ENCODE measurements around the gene OSR1.
"Not testable (repeated sequence)": the region's sequence is repeated elsewhere in the genome, so short reads cannot be mapped to it uniquely, and the experiment has no call there.

OSR1 gene

DNA sequence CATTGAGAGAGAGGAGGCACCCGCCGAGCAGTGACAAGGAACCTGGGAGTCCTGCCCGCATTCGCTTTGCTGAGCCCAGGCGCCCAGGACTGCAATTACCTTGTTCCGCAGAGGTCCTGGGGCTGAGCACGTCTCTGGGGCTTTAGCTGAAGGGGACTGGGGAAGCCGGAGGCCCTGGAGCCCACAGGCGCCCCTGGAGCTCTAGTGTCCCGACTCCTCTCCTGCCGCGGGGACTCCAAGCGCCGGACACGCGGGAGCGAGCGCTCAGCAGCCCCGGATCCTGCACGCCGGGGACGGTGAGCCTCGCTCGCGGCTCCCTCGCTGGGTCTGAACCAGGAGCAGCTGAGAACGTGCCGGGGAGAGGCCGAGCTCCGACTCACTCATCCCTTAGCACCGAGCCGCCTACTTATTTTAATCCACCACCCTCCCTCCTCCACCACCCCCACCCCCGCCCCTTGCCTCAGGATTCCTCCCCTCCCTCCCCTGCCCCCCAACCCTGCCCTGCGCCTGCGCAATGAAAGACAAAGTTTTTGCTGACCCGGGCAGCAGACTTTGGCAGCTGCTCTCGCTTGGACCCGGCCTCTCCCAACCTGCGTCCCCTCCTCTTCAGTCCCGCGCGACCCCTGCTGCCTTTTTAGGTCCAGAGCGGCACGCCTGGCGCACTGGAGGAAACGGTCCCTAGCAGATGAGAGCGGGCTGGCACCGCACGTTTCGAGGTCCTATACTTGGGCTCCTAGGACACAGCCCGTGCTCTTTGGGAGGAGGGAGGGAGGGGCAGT is at the start of gene OSR1:
TSS of gene OSR1 (minus strand) at position 382 of the 779 bp plus-strand sequence. CDS start 4,818 bp downstream, outside the sequence.
- DNase-seq, result no peak

DNA sequence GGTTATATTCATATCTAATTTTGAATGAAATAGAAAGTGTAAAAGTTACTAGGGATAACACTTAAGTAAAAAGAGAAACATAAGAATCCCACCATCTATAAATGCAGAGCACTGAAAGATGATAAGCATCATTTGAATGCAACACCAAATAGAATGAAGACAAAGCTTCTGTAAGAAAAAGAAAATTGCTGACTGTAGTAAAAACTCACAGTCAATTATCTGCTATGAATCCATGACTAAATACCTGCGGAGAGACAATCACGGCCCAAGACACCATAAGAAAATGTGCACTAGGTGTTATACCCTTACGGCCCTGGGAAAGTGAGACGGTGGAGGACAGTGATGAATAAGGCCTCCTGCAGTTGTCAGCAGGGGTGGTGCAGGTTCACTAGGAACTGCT is 45.4 kb upstream of the OSR1 start:
- DNase-seq, result no peak

DNA sequence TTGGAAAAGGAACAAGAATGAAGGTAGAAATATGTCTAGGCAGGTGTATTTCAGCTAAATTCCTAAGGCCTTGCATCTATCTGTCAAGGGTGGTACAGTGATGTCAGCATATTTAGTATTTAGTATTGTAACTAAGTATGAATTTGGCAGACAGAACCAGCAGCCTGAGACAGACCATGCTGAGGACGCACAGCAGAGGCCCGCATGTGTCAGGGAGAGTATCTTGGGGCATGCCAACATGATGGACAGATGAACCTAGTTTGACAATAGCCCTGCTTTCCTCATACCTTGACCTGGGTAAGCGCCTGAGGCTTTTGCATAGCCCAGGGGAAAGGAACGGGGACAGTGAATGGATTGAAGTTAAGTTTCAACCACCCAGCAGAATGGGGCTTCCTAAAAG is 33.8 kb upstream of the OSR1 start:
- no peak for DNase-seq

GRCh38 chr2:19389469-19389868 is 31.0 kb upstream of the OSR1 start:
- DNase-seq, result not testable (repeated sequence)

GRCh38 chr2:19380532-19380931 is 22.1 kb upstream of the OSR1 start:
- DNase-seq, result no peak

DNA sequence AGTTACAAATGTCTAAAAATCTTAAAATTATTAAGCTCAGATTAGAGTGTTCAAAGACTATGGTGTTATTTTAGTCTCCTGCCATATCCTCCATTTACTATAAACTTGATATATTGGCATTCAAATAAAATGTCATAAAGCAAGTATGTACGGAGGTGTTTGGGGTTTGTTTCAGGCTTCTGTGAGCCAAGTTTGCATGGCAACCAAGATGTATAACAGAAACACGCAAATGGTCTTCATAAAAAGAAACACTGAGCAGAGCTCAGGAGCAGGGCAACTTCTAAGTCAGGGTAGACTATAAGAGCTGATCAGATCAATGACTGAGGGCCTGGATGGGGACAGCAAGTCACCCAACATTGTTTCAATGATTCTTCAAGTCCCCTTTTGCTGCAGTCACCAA is 20.5 kb upstream of the OSR1 start:
- no peak for DNase-seq

- DNase-seq, result no peak
Observed at GRCh38 chr2:19377717-19378116, 19.3 kb upstream of the OSR1 start.

GRCh38 chr2:19373352-19373751 is 14.9 kb upstream of the OSR1 start:
- no peak for DNase-seq

DNA sequence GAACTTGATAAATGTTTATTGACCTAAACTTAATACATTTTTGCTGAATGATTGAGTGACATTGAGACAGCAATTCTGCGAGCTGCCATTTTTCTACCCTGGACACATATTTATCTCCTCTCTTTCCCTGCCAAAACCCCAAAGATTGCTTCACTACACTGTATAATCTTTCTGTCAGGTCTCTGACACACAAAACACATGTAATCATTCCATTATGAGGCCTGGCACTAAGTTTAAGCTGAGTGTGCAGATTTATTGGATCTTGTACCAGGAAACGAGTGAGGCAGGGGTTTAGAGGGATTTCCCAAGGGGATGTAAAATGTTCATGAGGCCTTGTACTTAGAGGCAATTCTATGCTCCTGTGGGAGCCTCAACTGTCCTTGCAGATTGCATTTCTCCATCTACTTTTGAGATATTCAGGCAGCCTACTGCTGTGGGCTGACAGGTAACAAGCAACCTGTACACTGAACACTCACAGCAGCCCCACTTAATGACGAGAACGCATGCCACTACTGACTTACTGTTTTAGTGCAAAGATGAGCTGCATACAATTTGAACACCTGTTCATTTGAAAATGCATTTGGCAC is 13.7 kb upstream of the OSR1 start:
- no peak for DNase-seq

- DNase-seq, result no peak
Observed at GRCh38 chr2:19369341-19369955, 11.0 kb upstream of the OSR1 start.

GRCh38 chr2:19368760-19369159 is 10.3 kb upstream of the OSR1 start:
- no peak for DNase-seq

DNA sequence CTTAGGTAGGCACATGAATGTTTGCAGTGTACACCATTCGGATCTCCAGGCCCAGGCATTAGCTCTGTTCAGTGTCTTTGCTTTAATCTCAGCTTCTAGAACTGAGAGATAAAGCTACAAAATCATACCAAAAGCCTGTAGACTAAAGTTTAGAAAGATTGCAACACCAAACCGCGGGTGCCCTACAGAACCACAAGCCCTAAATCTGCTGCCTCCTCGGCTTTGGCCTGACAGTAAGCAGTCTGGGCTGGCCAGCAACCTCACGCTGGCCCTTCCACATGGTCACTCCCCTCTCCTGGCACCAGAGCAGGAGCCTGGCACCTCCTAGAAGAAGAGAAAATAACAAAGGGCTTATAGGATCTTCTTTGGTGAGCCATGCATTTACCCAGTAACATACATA is 8.9 kb upstream of the OSR1 start:
- no peak for DNase-seq

DNA sequence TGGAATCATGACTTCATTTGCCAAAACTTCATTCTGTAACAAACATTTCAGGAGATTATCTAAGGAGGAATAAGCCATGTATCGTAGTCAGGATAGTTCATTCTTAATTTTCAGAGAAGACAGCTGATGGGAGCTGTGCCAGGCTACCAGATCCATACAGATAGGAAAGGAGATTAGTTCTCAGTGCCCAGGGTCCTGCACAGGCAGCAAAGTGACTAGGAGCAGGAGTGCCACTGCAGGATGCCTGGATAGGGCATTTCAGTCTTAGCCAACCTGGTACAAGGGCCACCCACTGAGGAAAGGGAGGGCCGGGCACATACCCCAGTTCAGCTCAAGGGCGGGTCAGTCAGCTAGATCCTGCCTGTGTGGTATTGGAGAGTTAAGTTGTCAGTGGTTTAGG is 6.7 kb upstream of the OSR1 start:
- no peak for DNase-seq

DNA sequence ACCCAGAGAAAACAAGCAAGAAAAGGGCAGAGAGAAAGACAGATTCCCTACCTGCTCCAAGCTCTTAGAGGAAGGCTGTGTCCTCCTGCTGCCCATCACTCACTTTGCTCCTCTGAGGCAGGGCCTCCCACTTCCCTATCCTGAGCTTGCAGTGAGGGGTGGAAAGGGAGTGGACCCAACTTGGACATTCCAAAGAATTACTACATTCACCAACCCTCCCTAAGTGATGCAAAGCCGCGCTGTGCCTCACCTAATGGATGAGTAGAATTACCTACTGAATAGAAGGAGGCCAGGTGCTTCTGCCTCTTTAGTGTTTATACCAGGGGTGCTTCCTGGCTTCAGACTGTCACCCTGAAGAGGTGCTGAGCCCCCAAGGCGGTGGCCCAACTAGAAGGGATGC is 5.6 kb upstream of the OSR1 start:
- DNase-seq, result no peak

DNA sequence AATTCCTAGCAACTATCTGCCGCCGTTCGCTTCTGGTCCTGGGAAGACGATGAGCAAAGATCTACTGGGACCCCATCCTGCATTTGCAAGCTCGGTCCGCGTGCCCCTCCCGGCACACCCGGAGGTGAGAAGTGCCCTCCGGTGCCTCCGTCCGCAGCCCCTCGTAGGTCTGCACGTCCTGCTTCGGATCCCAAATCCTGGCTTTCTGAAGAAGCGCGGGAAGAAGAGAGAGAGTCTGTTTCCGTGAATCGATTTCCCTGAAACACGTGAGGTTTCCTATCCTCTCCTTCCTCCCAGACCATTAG is 5.0 kb upstream of the OSR1 start:
- DNase-seq, result no peak

DNA sequence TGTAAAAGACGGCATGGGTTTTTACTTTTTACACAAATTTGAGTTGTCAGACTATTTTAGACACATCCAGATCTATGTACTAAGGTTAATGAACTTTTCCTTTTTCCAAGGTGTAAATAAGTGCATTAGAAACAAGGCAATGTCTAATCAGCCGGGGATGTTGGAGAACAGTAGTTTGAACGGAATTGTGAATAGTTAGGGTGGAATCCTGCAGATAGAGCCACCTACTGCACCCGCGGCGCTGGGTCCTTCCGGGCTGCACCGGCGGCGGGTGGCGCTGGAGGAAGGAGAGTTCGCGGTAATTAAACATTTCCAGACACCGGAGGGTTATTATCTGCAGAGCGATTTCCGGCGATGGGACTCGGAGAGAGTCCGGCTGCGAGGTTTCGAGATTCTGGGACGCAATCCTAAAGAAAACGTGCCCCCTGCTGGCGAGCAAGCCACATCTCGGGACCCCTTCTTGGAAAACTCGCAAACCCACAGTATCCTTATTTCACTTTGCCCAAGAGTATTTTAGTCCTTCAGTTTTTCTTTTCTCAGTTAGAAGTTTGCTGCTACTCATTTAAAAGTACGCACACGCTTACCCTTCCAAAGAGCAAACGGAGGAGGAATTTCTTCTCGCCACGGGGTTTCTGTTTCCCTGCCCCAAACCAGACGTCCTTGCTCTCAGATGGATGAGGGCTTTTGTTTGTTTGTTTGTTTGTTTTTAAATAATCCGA is 4.5 kb upstream of the OSR1 start:
- peak; percentile 51 to 82 for DNase-seq

DNA sequence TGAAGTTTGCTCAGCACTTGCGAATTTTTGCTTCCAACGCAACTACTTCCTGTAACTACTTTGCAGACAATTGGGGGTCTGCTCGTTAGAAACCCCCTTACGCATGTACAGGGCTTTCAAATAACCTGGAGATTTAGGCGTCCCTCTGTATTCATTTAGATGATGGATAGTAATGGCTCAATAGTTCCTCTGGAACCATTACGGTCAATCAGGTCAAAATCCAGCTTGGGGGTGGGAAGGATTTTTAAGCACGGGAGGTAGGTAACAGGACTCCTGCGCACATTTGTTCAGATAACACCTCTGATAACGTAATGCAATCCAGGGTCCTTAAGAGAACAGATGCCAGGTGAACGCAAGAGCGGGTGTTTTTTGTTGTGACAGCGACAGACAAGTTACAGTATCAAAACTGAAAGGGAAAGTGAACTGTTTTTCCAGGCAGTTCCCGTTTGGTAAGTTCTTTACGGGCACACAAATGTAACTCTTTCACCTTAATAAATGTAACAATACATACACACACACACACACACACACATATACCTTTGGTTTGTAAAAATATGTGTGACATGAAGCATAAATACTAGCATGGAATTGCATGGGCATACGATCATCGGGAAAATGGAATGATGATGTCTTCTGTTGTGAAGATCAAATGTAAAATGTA is 3.8 kb upstream of the OSR1 start:
- peak in 1 of 2 experiments; percentile 51 for DNase-seq

GRCh38 chr2:19361325-19361990 is 3.0 kb upstream of the OSR1 start:
- no peak for DNase-seq

DNA sequence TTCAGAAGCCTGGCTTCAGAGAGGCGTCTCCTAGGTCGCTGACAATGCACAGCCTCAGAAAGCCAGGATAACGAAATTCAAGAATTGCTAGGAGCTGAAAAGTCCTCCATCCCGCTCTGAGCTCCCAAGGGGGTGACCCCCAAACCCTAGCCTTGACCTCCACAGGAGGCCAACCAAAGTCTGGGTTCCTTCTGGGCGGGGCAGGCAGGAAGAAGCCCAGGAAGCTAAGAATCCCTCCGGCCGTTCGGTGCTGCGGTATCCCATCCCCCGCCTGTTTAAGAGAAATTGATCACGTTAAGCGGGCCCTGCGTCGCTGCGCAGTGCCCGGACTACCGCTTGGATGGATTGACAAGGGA is 2.5 kb upstream of the OSR1 start:
- DNase-seq, result no peak

GRCh38 chr2:19360266-19360965 is 2.0 kb upstream of the OSR1 start:
- DNase-seq, result no peak

DNA sequence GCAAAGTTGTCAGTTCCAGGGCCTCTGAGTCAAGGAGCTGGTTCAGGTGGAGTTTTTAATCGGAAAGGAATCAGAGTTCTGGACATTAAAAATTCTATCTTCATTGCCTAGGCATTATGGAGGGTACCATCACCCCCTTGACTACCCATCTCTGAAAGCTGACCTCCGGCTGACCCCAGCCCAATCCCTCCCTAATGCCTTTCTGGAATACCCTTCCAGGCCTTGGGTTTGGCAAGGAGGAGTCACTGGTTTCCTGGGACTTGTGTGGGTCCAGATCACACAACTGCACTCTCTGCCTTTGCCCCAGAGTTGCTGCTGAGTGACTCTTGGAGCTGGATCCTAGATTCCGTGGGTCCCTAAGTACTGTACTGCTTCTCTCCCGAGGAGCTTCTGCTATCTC is 1.0 kb upstream of the OSR1 start:
- no peak for DNase-seq

- DNase-seq, result no peak
Observed at GRCh38 chr2:19359021-19359357, 566 bp upstream of the OSR1 start.

All from NCI-H187 (cell line).